ENCODE results near the gene DHX16. TPM values are rescaled to one million over a fixed set of nuclear protein-coding genes. Genes with fewer than 3 reads are reported as not detected.
"Not testable (repeated sequence)": the region's sequence is repeated elsewhere in the genome, so short reads cannot be mapped to it uniquely, and the experiment has no call there.

DHX16 gene
- total and polyA plus RNA-seq, 9 of the 15 experiments (the other 6 are each of a cell fraction or from before 2014, with no cell fraction given) = 14.6 to 66.1 (median 47.5) TPM

GRCh38 chr6:30717845-30718720, 45.3 kb upstream of the DHX16 start (continued):
- TF ChIP-seq ZNF407 (IDR thresholded peaks at IDR 0.05; ENCODE audit: low read depth) = 0 out of 2 replicates have a peak, but pooled peaks have one; percentile 9
- not testable (repeated sequence) for TF ChIP-seq CEBPG (CRISPR knock-in tag; IDR thresholded peaks at IDR 0.05)
- peak in 1 of 2 experiments; percentile 9; a peak in 1 of 4 replicates for TF ChIP-seq CEBPG (tag; conservative IDR thresholded peaks at IDR 0.05 in 1 of 2, IDR thresholded peaks at IDR 0.05 in 1 of 2)
- TF ChIP-seq ZNF395 (CRISPR knock-in tag; IDR thresholded peaks at IDR 0.05) = peak; percentile 75; the same call in 1 of the 2 replicates
- 0 out of 2 replicates have a peak, but pooled peaks have one; percentile 10 for TF ChIP-seq NR1H2 (CRISPR knock-in tag; IDR thresholded peaks at IDR 0.05)
- 0 out of 4 replicates have a peak, but pooled peaks of 1 of the 2 experiments have one; percentile 11 for TF ChIP-seq HDAC1 (IDR thresholded peaks at IDR 0.05)
- TF ChIP-seq ZBTB11 (CRISPR knock-in tag; IDR thresholded peaks at IDR 0.05) = peak in 1 of 3 experiments; percentile 29; a peak in 1 of 6 replicates
- TF ChIP-seq ZNF707 (CRISPR knock-in tag; conservative IDR thresholded peaks at IDR 0.05) = peak; percentile 52; the same call in 1 of the 2 replicates
- peak; percentile 10; the same call in 1 of the 2 replicates for TF ChIP-seq POLR2A (conservative IDR thresholded peaks at IDR 0.05)
- TF ChIP-seq DMBX1 (CRISPR knock-in tag; IDR thresholded peaks at IDR 0.05; ENCODE audit: borderline replicate concordance) = peak; percentile 47; the same call in 1 of the 2 replicates
- 0 out of 2 replicates have a peak, but pooled peaks have one; percentile 59 for TF ChIP-seq E2F3 (CRISPR knock-in tag; IDR thresholded peaks at IDR 0.05)

Measured in K562 (cell line).